NCI-H2081 (cell line): ENCODE results near the gene TRIM10.
A peak's percentile ranks its signal among the peaks of the same experiment; 100 is the strongest.
"Not testable (repeated sequence)": the region's sequence is repeated elsewhere in the genome, so short reads cannot be mapped to it uniquely, and the experiment has no call there.

ENCODE experiments used
- DNase-seq, 2 experiments: peaks; one replicate each; lab custom pipeline; 2025; lab: John Stamatoyannopoulos, UW

Gene TRIM10

DNA sequence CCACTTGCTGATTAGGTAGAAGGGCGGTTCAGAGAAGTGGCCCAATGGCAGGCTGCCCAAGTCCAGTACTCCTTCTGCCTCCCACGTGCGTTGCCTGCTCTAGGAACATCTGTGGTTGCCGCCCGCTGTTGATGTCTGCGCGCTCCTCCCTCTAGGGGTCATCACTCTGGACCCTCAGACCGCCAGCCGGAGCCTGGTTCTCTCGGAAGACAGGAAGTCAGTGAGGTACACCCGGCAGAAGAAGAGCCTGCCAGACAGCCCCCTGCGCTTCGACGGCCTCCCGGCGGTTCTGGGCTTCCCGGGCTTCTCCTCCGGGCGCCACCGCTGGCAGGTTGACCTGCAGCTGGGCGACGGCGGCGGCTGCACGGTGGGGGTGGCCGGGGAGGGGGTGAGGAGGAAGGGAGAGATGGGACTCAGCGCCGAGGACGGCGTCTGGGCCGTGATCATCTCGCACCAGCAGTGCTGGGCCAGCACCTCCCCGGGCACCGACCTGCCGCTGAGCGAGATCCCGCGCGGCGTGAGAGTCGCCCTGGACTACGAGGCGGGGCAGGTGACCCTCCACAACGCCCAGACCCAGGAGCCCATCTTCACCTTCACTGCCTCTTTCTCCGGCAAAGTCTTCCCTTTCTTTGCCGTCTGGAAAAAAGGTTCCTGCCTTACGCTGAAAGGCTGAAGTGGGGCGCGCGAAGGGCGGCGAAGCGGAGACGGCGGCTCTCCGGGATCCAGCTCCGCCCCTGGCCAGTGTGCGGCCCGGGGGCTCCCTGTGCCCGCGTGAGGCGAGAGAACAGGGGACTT lies 10.9 kb upstream of the TRIM10 start:
- DNase-seq: no peak

DNA sequence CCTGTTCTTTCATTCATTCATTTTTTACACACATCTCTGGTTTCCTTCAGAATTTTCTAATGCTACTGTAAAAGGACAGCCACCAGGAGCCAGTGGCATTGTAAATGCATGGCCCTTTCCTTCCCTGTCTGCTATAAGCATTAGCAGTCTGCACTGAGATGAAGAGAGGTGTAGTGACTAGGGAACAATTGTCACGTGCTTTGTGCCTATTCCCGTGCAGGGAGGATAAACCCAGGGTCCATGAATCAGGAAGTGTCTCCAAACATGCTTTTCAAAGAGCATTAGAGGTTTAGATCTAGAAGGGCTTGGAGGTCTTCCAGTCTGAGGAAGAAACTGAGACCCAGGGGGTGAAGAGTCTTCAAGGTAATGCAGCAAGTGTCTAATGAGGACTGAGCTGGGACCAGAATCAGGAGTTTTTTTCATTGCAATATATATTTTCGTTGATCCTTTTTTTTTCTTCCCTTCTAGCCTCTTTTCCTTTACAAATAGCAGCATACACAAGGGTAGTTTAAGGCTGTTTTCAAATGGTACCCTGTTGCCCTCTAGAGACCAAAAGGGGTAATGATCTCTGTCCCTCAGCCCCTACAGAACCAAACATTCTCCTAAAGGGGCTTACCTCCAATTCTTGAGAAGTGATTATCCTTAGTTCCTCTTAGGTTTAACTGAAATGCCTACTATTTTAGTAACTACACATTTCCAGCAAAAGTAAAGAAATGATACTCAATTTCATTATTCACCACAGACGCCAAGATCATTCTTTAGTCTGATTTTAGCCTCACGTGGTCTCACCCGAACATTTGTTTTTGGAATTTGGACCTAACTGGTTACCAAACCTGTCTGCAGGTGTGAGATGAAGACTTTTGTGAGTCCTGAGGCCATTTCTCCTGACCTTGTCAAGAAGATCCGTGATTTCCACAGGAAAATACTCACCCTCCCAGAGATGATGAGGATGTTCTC lies 8.9 kb upstream of the TRIM10 start:
- peak; percentile 17 to 48 for DNase-seq

DNA sequence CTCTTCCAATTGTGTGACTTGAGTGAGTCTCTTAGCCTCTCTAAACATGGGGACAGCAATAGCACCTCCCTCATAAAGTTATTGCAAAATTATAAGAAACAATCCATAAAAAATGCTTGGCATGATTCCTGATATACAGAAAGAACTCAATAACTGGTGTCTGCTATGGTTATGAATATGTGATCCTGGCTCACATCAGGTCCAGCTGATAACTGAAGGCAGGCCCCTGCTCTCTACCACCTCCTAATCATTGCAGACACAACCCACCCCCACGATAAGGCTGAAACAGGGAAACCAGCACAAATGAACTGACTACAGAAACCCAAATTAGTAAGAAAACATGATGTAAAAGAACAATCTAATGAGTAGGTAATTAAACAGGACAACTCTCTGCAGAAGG lies 7.7 kb upstream of the TRIM10 start:
- DNase-seq: no peak

DNA sequence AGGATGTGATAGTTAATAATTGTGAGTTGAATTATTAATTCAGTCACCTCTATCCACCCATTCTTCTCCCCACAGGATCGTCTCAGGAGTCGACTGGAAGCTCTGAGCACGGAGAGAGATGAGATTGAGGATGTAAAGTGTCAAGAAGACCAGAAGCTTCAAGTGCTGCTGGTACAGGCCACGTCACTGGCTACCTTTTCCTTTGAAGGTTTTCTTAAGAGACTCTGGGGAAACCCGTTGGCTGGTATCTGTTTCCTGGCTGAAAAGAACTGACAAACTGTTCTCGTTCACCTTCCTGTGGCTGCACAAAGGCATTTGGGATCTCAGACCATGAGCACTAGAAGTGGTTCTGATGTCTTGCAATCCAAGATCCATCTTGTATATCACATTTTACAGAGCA lies 6.1 kb upstream of the TRIM10 start:
- no peak for DNase-seq

DNA sequence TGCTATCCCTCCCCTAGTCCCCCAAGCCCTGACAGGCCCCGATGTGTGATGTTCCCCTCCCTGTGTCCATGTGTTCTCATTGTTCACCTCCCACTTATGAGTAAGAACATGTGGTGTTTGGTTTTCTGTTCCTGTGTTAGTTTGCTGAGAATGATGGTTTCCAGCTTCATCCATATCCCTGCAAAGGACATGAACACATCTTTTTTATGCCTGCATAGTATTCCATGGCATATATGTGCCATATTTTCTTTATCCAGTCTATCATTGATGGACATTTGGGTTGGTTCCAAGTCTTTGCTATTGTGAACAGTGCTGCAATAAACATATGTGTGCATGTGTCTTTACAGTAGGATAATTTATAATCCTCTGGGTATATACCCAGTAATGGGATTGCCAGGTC lies 4.2 kb upstream of the TRIM10 start:
- not testable (repeated sequence) for DNase-seq

DNA sequence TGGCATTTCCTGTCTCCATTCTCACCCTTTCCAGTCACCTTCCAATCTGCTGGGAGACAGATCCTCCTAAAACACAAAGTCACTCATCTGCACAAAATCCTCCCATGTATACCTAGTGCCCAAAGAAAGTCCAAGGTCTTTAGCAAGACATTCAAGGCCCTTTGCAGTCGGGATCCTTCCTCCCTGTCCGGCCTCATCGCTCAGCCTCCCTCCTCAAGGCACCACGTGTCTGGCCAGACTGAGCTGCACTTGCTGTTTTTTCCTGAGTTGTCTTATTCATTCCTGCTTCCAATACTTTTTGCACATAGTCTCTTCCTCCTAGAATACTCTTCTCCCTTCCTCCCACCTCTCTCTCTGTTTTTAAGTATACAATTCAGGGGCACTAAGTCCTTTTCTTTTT lies 3.7 kb upstream of the TRIM10 start:
- no peak for DNase-seq

DNA sequence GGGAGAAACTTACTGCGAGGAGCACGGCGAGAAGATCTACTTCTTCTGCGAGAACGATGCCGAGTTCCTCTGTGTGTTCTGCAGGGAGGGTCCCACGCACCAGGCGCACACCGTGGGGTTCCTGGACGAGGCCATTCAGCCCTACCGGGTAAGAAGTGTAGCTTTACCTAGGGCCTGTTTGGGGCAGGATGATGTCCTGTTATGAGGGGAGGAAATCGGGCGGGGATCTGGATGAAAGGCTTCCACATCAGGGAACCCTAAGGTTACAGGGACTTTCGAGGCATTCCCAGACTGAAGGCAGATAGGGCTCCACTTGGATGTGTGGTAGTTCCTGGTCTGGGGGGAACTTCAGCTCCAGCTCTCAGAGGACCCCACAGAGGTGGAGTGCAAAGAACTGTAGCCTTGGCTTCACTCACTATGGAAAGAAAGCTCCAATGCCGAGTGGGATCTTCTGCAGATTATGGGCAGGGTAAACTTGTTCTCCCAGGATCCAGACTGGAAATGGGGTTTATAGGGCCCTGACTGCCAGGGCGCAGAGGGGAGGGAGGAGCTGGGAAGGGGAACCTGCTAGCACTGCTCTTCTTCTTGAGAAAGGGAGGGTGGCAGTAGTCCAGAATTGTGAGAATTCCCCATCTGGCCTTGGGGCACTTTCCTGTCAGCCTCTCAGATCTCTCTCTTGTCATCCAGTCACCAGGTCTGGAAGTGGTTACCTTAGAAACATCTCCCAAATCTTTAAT lies 3.1 kb upstream of the TRIM10 start:
- no peak for DNase-seq

DNA sequence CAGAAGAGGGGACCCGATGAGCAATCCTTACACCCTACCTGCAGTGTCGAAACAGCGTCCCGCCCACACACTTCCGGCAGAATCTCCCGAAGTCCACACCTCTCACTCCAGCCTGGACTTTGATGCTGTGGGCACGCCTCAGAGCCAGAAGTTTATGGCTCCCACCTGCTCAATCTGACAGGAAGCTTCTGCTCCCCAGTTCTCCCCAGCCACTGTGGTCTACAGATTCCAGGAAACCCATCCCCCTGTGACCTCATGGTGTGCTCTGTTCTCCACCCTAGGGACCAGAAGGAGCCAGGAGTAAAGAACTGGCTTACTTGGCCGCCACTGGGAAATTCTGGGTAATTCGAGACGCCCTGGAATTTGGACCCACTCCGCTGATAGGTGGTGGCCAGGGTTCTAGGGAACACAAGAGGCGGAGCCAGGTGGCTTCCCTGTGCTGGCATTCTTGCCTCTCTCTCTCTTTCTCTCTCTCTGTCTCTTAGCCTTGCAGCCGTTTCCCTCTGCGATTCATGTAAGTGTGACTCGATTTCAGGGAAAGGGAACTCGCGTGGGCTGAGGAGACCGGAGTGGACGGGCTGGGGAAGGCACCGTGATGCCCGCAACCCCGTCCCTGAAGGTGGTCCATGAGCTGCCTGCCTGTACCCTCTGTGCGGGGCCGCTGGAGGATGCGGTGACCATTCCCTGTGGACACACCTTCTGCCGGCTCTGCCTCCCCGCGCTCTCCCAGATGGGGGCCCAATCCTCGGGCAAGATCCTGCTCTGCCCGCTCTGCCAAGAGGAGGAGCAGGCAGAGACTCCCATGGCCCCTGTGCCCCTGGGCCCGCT lies 2.3 kb upstream of the TRIM10 start, which contains the start of gene TRIM15:
TSS of gene TRIM15 (plus strand) at position 457 of the 828 bp plus-strand sequence. CDS start at position 596, 139 bp downstream.
- no peak for DNase-seq

DNA sequence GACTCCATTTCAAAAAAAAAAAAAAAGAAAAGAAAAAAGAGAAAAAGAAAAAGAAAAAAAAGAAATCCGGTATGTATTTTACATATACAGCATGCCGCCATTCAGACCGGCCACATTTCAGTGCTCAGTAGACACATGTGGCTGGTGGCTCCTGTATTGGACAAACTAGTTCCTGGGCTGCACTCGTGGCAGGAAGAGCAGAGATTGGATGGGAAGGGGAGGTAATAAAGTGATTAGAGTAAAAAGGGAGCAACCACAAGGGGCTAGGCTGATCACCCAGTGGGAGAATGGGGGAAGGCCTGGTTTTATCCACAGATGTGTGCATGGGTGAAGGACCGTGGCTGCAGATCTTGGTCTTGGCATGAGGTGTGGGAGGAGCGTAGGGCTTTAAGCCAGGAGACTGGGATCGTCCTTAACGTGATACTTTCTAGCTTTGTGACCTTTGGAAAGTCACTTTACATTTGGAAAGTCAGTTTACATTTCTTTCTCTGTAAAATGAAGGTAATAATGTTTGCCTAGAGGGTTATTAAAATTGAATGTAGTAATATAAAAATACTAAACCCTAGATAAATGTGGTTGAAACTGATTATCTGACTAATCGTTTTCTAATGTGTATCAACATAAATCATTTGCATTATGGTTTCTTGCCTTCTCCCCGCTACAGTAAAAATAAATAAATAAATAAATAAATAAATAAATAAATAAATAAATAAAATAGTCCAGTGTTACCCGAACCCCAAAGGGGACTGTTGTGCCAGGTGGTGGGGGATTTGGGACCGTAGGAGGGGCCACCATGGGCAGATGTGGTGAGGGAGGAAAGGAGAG lies 1.5 kb upstream of the TRIM10 start:
- DNase-seq: no peak

DNA sequence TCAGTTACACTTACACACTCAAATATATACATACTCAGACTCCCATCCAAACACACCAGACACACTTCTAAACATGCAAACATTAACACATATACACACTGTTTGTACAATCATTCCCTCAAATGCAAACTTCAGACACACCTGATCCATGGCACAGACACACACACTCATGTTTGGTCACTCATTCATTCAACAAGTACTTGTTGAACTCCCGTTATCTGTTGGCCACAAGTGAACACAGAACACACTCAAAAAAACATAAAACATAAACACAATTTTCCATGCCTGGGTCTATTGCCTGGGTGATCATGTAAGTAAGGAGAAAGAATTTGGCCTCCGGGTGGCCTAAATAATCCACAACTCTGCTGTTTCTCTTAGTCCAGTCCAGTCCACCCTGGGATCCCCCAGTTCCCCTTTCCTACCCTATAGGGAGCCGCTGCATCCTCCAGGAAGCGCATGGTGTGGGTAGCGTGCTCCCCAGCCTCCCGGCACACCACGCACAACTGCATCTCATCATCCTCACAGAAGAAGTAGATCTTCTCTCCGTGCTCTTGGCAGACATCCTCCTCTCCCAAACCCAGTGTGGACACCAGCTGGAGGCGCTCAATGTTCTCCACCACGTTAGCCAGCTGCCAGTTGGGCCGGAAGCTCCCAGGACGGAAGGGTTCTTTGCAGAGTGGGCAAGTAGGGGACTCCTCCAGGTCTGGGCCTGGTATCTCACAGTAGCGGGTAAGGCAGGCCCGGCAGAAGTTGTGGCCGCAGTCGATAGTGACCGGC lies 815 bp downstream of the TRIM10 start:
- DNase-seq: no peak

DNA sequence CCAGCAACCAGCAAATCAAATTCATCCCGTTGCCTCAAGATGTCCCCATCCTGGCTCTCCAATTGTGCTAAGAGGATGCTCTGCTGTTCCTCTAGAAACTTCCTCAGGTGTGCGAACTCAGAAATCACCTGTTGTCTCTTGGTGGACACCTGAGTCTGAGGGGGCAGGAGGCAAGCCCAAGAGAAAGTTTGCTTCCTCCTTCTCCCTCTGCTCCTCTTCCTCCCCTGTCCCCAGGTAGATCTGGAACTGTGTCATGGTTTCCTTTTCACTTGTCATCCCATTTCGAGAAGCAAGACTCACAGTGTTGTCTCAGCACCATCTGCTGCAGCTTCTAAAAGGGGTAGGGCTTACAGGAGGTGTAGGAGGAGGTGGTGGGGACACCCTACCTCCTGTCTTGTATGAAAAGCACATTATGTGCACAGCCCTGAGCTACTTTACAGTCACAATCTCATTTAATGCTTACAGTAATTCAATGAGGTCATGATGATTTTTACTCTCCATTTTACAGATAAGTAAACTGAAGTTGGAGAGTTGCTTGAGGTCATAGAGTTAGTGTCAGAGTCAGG lies 2.5 kb downstream of the TRIM10 start:
- DNase-seq: no peak

DNA sequence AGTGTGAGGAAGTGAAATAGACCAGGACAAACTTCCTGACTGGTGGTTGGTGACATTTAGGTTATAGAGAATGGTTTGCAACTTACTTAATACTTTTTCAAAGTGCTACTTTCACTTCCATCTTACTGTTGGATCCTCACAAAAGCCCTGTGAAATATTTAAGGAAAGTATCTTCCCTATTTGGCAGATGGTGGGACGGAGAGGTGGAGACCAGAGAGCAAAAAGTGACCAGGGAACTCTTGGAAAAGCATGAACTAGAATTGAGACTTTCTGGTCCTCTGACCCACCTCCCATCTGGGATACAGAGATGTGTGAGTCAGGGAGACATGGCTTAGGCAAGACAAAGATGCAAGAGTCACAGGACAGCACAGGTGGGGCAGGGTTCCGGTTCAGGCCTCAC lies 3.0 kb downstream of the TRIM10 start:
- DNase-seq: no peak

DNA sequence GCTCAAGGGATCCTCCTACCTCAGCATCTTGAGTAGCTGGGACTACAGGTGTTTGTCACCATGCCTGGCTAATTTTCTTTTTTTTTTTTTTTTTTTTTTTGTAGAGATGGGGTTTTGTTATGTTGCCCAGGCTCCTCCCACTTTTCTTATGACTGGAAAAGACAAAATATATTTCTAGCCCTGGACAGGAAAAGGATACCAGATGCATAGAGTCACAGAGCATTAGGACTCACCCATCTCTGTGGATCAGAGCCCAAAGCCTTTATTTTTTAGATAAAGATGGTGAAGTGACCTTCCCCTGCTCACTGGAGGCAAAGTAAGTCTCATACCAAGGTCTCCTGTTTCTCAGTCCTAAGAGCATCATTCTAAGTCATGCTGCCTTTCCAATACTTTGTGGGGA lies 3.4 kb downstream of the TRIM10 start:
- no peak for DNase-seq

DNA sequence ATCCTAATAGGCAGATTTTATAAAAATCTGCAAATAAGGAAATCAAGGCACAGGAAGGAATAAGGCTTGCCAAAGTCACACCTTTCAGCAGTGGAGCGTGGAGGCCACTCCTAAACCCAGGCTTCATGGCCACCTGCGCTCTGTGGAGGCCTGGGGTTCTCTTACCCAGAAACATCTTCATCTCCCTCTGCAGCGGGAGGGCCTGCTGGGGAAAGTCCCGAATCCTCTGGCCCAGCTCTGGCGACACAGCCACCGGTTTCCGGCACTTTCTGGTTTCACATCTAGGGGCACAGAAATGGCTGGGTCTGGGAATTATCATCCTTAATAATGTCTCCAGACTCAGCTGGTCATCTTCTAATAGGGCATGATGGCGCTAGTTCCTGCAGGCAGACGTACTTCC lies 4.2 kb downstream of the TRIM10 start:
- no peak for DNase-seq

DNA sequence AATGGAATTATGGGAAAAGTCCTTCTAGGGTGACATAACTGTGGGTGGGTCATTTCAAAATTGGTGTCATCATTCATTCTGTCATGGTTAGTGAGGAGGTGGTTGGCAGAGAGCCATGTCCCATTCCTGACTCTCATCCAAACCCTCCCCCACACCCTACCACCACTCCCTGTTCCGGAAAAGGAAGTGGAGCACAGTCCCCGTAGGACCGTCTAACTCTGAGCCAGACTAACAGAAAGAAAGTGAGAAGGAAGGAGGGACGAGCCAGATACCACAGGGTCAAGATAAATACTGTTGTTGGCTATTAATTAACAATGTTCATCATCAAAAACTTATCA lies 4.8 kb downstream of the TRIM10 start:
- DNase-seq: no peak

DNA sequence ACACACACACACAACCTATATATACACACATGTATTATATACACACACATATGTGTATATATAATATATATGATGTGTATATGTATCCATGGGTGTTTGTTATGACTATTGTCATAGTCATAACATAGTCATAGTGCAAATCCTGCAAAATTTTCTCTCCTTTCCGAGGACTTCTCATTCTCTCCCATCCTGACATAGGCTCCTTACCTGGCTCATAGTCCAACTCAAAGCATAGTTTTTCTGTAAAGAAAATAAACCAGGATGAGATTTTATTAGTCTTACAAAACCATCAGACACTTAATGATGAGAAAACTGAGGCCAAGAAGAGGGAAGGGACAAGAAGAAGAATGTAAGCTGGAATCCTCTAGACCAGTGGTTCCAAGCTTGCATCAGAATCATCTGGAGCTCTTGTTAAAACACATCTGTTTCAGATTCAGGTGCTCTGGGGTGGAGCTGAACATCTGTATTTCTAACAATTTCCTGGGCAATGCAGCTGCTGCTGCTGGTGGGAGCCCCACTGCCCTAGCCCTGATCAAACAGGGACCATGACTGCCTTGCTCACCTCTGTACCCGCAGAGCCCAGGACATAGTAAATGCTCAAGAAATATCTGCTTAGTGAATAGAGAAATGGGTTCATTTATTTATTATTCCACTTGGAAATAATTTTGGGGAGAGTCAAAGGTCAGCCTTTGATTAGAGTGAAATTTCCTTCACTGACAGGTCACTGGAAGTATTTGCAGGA lies 5.3 kb downstream of the TRIM10 start:
- DNase-seq: no peak

DNA sequence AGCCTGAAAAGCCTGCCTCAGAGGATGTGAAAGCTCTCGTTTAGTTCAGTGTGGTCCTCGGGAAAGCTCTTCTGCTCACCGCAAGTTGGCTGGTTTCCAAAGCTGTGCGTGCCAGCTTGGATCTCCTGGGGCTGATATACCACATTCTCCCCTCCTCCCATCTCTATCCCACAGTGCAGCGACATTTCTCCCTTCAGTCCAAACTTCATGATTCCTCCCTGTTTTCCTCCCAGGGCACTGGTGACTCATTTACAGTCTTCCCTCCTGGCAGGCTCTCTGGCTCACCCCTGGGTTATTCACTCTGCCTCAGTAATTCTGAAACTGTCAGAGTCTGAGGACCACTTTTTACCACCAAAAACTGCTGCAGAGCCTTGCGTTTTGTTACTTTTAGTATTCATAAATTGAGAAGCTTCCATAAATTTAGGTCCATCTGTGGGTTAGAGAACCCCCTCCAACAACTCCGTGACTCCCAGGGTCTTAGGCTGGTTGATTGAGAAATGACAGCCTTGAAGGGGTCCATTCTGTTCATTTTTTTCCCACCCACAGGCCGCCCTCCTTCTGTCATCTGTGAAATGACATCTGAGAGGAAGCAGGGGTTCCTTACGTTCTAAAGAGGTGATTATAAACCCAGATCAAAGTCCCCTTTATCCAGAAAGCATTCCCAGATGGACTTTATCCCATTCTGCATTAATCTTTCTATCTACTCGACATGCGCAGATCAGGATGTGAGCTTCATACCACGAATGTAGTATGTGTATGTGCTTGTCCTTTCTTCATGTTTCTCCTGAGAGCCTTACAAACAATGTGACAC lies 6.1 kb downstream of the TRIM10 start:
- no peak for DNase-seq

DNA sequence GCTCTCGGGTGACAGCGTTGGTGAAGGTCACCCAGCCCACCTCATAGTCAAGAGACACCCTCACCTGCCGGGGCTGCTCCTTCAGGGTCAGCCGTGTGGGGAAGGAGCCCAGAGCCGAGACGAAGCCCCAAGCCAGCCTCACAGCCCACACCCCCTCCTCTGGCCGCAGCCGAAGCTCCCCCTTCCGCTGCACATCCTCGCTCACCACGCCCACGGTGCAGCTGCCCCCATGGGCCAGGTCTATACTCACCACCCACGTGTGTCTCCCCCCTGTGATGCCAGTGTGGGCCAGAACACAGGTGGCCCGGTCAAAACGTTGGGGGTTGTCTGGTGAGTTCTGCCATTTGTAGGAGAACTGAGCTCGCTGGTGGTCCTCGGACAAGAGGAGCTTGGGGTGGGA lies 7.0 kb downstream of the TRIM10 start:
- DNase-seq: no peak
